OCI-LY7 (cell line): ENCODE results near the gene CENPX.

Source experiments
- EZH2phosphoT487 ChIP-seq: fragments of 200-600 bp; sonication (generic); IDR thresholded peaks from 2 replicates; pipeline ENCODE4 v1.6.1; 2018; ENCODE audit warnings: low read depth, borderline replicate concordance, mild to moderate bottlenecking, mixed run types, antibody characterized with exemption, low read length, moderate library complexity, mixed read lengths
- TF ChIP-seq, protein P1 (sequence below): fragments of 200-600 bp; sonication (generic); conservative IDR thresholded peaks from 2 replicates; pipeline ENCODE4 v1.5.1; 2014; ENCODE audit warnings: mild to moderate bottlenecking, antibody characterized with exemption, low read length, moderate library complexity, mixed read lengths

DNA sequence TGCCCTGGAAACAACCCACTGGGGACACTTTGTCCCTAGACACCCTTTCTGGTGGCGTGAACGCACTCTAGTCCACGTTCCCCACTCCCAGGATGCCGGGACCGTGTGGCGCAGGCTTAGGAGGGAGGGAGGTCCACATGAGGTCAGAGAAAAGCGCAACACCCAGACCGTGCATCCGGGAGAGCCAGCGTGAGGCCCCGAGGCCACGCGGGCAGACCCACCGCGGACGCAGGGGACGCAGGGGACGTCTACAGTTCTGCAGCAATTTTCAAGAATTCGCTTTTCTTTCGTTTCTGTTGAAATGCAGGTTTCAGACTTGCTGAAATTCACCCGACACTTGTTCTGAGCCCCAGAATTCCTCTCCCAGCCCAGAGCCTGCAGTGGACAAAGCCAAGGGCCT lies 24.2 kb upstream of the CENPX start:
- TF ChIP-seq EZH2phosphoT487: no peak
- TF ChIP-seq, protein P1, sequence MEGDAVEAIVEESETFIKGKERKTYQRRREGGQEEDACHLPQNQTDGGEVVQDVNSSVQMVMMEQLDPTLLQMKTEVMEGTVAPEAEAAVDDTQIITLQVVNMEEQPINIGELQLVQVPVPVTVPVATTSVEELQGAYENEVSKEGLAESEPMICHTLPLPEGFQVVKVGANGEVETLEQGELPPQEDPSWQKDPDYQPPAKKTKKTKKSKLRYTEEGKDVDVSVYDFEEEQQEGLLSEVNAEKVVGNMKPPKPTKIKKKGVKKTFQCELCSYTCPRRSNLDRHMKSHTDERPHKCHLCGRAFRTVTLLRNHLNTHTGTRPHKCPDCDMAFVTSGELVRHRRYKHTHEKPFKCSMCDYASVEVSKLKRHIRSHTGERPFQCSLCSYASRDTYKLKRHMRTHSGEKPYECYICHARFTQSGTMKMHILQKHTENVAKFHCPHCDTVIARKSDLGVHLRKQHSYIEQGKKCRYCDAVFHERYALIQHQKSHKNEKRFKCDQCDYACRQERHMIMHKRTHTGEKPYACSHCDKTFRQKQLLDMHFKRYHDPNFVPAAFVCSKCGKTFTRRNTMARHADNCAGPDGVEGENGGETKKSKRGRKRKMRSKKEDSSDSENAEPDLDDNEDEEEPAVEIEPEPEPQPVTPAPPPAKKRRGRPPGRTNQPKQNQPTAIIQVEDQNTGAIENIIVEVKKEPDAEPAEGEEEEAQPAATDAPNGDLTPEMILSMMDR: no peak
